HG02763 (cell line): ENCODE results near the gene OR2AK2.

Experiments used
- ATAC-seq: cut with Tn5 transposase; IDR thresholded peaks from one replicate; pipeline ENCODE4 v1.9.1; 2021; ENCODE audit warnings: mild to moderate bottlenecking, moderate library complexity; ENCODE audit not compliant: unreplicated experiment

OR2AK2 gene, protein sequence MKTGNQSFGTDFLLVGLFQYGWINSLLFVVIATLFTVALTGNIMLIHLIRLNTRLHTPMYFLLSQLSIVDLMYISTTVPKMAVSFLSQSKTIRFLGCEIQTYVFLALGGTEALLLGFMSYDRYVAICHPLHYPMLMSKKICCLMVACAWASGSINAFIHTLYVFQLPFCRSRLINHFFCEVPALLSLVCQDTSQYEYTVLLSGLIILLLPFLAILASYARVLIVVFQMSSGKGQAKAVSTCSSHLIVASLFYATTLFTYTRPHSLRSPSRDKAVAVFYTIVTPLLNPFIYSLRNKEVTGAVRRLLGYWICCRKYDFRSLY

DNA sequence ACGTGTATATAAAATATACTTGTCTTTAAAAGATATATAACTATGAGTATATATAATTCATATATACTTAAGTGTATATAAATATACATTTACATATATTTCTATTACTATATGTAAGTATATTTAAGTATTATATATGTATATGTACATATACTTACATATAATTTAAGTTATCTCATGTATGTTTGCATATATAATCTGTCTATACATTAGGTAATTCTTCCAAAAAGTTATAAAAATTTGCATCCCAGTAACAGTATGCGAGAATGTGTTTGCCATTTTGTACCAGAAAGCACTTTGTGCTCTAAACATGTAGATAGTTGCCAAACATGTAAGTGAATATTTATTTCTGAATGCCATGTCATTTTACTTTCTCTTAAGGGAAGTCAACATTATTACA, at the start of gene OR2AK2:
Gene OR2AK2 (plus strand): TSS at position 301 of the 400 bp plus-strand sequence. CDS start 144 bp downstream, outside the sequence.
- ATAC-seq, result no peak

DNA sequence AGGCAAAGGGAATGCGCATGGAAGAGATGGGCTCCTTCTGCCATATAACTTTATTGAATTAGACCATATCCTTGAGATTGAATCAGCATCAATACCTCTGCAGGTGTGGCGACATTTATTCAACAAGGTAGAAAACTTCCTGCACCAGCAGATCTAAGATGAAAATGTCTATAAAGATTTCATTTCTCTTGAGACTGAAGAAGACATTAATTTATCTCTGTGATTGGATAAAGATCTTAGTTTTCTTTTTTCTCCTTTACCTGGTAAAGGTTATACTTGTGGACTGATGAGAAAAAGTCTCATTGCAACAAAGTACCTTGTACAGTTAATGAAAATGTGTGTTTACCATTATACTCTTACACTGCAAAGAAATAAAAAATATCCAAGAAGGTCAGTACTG, 45.1 kb upstream of the OR2AK2 start, which contains the start of gene OR2T8:
Gene OR2T8 (plus strand): TSS at position 301 of the 400 bp plus-strand sequence. CDS start 766 bp downstream, outside the sequence.
- ATAC-seq, result no peak

DNA sequence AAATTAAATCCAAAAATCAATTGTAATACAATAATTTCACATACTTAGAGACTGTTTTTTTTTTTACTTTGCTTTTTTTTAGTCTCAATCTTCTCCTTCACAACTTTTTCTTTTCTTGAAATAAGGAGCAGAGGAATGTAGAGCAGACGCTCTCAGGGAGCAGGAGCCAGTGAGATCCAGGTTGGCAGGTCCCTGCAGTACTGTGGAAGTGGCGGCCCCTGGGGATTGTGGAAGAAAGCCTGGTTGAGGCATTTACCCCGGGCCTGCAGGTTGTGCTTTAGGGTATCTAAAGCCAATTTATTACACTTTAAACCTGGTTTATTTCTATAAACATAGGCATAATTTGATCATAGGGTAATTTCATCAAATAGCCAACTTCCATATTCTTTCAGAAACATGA, 41.1 kb upstream of the OR2AK2 start:
- ATAC-seq, result no peak

DNA sequence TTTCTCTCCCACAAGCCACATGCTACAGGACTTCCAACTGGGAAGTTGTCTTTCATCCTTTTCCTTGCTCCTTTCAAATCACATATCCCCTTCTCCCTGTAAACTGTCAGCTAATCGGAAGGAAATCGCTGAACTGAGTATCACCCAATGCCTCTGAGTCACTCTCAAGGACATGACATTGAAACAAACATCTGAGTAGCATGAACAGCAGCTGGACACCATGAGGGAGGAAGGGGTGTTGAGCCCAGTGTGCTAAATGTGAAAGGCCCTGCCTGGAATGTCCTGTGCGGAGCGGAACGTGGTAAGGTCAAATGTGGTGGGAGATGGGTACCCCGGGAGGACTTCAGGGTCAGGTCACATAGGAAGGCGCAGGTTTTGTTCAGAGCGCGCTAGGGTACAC, 40.2 kb upstream of the OR2AK2 start, which contains the start of gene OR2AJ1:
Gene OR2AJ1 (plus strand): TSS at position 22 of the 400 bp plus-strand sequence. CDS start 8,880 bp downstream, outside the sequence.
- no peak for ATAC-seq

DNA sequence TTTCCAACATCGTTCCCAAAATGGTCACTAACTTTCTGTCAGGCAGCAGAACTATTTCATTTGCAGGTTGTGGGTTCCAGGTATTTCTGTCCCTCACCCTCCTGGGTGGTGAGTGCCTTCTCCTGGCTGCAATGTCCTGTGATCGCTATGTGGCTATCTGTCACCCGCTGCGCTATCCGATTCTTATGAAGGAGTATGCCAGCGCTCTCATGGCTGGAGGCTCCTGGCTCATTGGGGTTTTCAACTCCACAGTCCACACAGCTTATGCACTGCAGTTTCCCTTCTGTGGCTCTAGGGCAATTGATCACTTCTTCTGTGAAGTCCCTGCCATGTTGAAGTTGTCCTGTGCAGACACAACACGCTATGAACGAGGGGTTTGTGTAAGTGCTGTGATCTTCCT, 31.0 kb upstream of the OR2AK2 start:
- no peak for ATAC-seq

DNA sequence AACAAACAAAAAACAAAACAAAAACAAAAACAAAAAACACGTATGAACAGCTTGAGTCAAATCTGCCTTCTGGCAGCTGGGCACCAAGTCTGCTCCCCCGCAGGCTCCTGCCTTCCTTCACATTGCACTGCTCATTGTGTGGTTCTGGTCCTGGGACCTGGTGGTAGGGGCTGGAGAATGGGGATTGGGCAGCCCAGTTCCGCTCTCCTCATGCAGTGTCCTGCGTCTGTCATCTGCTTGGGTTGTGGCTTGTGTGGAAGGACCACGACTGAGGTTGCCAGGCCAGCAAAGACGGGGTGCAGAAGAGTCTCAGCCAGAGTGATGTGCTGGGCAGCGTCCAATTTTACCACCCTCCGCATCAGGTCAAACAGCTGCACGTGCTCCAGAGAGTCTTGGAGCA, 29.3 kb upstream of the OR2AK2 start:
- no peak for ATAC-seq

DNA sequence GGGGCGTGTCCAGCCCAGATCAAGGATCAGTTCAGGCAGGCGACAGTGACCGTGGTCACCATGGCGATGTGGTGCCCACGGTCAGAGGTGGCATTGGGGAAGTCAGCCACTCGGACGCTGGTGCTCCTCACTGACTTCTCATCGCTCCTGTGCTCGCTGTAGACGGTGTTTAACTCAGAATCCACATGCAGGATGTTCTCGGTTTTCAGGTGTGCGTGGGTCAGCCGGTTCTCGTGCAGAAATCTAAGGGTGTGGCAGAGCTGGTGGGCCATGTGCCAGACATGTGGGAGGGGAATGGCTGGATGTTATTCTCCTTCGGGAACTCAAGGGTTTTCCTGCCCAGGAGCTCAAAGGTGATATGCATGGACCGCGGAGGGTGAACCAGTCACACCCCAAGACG, 28.6 kb upstream of the OR2AK2 start:
- no peak for ATAC-seq

DNA sequence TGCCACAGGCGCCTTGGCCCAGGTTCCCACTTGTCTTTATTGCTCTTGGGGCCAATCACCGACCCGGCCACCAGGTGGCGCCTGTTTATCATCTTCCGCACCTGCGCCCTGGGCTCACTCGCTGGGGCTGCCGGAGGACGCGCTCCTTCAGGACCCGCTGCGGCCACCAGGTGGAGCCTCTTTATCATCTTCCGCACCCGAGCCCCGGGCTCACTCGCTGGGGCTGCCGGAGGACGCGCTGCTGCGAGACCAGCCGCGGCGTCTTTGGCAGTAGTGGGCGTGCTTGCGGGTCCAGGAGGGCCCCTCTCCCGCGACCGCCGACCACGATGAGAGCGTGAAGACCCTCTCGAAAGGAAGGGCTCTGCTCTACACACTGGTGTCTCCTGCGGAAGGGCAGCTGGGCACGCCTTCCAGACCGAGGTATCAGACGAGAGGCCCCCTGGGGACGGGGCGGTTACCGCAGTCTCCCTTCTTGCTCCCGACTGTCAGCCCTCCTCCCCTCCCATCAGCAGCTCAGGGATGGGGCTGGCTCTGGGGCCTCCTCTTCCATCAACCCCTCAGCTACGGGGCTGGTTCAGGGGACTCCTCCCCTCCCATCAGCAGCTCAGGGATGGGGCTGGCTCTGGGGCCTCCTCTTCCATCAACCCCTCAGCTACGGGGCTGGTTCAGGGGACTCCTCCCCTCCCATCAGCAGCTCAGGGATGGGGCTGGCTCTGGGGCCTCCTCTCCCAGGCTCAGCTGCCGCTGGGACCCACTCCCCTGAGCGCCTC, 27.9 kb upstream of the OR2AK2 start:
- ATAC-seq, result peak; percentile 100

DNA sequence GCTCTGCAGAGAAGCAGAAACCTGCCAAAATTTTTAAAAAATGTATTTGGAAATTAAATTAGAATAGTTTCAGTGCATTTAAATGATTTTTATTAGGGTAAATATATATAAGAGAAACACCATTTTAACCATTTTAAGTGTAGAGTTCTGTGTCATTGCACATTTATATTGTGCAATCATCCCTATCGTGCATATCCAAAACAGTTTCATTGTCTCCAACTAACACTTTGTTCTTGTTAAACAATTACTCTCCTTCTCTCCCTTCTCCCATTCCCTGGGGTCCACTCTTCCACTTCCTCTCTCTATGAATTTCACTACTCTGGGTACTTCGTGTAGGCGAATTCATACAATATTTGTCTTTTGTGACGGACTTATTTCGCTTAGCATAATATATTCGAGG, 22.4 kb upstream of the OR2AK2 start:
- no peak for ATAC-seq

DNA sequence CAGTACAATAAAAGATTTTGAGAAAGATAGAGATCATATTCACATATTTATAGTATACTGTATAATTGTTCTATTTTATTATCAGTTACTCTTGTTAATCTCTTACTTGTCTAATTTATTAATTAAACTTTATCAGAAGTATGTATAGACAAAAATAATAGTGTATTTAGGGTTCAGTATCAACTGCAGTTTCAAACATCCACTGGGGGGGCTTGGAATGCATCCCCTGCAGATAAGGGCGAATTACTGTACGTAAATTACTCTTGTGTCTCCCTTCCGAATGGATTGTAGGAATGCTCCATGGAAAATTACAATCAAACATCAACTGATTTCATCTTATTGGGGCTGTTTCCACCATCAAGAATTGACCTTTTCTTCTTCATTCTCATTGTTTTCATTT, 16.5 kb upstream of the OR2AK2 start, which contains the start of gene OR2L8:
Gene OR2L8 (plus strand): TSS at position 301 of the 400 bp plus-strand sequence. CDS start 0 bp downstream, at position 301.
- no peak for ATAC-seq

DNA sequence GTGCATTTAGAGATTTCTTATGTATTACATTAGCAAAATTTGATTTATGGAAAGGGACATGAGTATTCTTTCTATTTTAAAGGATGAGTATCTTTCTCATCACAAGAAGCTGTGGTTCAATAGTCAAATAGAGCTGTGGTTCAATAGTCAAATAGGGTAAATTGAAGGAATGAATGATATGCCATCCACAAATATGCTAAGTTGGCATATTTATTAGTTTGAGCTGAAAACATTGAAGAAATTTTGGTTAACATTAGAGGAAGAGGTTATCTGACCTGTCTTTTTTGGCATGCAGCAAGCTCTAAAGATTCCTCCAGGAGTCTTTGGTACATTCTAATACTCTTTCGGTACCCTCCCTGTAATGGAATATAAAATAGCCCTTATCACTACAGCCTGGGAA, 11.6 kb upstream of the OR2AK2 start:
- ATAC-seq, result no peak

DNA sequence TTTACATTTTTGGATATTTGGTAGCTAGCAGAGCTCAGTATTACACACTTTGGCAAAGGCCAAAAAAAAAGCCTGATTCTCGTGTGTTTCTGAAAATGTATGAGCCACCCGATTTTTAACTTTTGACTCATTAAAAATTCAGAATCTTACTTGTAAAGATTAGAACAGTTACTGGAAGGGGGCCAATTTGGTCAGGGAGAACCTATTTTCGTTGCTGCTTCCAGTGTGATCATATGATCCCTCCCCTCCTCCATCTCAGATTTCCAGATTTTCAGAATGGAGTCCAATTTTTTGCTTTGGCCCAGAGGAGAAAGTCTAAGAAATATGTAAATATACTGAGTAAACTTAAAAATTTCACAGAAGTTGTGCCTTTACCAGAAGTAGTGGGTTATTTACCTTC, 3.2 kb upstream of the OR2AK2 start:
- ATAC-seq, result no peak

DNA sequence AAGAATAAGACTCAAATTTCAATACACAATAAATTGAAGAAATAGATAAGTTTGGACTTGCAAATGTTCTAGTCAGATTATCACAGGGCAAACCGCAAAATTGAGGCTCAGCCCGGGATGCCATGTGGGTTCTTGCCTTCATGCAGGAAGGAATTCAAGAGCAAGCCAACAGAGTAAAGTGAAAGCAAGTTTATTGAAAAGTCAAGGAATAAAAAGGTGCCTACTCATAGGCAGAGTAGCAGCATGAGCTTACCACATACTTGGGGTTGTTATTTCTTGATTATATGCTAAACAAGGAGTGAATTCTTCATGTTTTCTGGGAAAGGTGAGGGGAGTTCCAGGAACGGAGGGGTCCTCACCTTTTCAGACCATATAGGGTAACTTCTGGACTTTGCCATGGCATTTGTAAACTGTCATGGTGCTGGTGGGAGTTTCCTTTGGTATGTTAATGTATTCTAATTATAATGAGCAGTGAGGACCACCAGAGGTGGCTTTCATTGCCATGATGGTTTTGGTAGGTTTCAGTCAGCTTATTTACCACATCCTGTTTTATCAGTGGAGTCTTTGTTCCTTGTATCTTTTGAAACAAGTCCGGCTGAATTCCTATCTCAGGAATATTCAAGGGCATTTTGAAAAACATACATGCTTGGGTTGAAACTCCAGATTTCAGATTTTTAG, 2.0 kb upstream of the OR2AK2 start:
- no peak for ATAC-seq

DNA sequence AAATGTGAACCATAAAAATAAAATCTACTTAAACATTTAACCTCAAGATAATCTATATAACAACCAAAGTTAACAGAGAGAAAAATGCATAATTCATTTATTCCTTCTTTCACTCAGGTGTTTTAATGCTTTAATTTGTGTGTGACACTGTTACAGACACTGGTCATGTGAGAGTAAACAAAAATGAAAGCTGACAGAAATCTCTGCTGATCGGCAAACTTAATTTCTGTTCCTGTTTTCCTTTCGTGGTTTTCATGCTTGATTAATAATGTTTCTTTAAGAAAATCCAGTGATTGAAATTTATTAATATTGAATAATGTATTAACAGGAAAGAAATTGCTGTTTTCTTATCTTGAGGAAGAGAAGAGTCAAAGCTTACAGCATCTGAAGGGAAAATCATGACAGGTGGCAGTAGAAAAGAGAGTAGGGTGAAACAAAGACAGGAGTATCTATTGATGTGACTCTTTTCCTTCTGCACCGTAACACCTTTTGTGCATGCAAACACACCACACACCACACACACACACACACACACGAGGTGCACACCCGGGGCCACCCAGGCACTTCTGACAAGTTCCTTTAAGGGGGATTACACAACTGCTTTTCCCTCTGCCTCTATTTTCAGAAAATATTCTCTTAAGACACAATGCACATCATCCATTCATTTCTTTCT, 1.6 kb downstream of the OR2AK2 start:
- ATAC-seq, result peak; percentile 73

DNA sequence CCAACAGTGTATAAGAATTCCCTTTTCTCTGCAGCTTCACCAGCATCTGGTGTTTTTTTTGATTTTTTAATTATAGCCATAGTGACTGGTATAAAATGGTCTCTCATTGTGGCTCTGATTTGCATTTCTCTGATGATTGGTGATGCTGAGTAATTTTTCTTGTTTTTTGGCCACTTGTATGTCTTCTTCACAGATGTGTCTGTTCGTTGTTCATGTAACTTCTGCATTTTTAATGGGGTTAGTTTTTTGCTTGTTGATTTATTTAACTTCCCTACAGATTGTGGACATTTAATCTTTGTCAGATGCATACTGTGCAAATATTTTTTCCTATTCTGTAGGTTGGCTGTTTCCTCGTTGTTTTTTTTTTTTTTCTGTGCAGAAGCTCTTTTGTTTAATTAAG, 28.0 kb downstream of the OR2AK2 start:
- ATAC-seq, result no peak

DNA sequence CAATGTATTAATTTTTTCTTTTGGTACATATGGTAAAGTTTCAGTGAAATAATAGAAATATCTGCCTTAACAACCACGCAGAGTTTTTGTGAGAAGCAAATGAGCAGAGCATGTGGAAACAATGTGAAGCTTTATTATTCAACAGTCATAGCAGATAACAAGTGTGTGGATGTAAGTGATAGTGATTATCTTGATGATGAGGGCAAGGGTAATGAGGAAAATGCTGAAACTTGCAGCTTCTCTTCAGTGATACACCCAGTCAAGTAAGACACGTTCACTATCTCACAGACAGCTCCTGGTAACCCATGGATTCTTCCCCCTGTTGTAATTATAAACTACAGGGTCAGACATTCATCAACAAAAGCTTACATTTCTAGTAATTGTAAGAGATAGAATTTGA, 33.8 kb downstream of the OR2AK2 start:
- no peak for ATAC-seq

DNA sequence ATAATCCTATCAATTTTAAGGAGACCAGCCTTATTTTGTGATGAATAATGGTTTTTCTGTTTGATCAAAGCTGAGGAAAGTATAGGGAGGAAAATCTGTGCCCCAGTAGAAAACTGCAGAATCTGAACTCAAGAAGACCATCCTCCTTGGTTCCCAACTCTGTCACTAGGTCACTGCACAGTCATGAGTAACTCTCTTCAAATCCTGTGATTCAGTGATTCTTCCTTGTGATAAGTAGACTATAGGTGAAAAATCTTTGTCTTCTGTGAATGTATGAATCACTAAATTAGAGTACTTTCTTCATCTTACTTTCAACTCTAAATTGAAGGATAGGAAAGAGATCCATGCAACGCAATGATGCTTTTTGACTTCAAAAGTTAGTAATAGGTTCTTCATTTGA, 35.1 kb downstream of the OR2AK2 start:
- ATAC-seq, result no peak

DNA sequence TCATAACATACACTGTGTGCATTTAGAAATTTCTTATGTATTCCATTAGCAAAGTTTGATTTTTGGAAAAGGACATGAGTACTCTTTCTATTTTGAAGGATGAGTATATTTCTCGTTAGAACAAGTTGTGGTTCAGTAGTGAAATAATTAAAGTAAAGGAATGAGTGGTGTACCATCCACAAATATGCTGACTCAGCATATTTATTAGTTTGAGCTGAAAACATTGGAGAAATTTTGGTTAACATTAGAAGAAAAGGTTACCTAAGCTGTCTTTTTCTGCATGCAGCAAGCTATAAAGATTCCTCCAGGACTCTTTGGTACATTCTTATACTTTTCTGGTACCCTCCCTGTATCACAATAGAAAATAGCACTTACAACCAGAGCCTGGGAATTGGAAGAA, 42.7 kb downstream of the OR2AK2 start:
- no peak for ATAC-seq

DNA sequence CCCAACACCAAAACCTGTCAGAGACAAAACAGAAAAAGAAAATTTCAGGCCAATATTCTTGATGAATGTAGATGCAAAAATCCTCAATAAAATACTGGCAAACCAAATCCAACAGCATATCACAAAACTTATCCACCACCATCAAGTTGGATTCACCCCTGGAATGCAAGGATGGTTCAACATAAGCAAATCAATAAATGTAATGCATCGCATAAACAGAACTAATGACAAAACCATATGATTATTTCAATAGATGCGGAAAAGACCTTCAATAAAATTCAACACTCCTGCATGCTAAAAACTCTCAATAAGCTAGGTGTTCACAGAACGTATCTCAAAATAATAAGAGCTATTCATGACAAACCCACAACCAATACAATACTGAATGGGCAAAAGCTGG, 44.6 kb downstream of the OR2AK2 start:
- no peak for ATAC-seq

DNA sequence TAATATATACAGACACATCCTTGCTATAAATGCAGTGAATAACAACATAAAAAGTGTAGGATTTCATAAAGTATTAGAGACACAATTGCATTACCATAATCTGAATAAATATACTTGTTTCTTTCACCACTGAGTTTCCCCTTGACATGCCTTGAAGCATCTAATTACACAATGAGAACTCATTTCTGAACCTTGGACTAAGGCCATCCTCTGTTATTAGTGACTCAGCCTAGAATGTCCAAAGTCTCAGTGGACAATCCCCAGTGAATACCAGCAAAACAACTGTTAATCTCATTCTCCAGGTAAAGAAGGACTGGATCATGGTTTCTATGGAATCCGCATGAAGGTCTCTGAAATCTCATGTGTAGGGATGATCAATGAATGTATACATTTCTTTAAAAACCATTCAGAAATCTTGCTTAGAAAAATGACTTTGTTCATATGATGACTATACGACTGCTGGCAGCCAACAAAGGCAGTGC, 48.2 kb downstream of the OR2AK2 start, which contains the start of gene OR2L5:
Gene OR2L5 (plus strand): TSS at position 432 of the 482 bp plus-strand sequence. CDS start 8,288 bp downstream, outside the sequence.
- ATAC-seq, result no peak

DNA sequence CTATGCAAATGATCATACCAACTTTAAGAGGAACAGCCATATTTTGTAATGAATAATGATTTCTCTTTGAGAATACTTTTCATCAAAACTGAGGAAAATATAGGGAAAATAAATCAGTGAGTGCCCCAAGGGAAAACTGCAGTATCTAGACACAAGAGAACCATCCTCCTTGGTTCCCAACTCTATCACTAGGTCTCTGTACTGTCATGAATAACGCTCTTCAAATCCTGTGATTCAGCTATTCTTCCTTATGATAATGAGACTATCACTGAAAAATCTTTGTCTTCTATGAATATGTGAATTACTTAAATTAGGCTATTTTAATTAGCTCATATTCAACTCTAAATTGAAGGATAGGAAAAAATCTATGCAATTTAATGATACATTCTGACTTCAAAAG, 50.8 kb downstream of the OR2AK2 start:
- ATAC-seq, result no peak
